ENCODE data around the gene TVP23C.
A peak's percentile ranks its signal among the peaks of the same experiment; 100 is the strongest.
"Not testable (repeated sequence)": the region's sequence is repeated elsewhere in the genome, so short reads cannot be mapped to it uniquely, and the experiment has no call there.

The TVP23C gene

GRCh38 chr17:15563375-15563857, at the start of gene TVP23C:
TSS of gene TVP23C (minus strand) at chr17:15563483. CDS start at chr17:15563448, 35 bp downstream.
- peak; percentile 78 to 91 (median 86) for DNase-seq

- DNase-seq, result not testable (repeated sequence)
Observed at GRCh38 chr17:15592960-15593359, 29.7 kb upstream of the TVP23C start.

- DNase-seq, result not testable (repeated sequence)
Observed at GRCh38 chr17:15591986-15592385, 28.7 kb upstream of the TVP23C start.

GRCh38 chr17:15590844-15591243, 27.6 kb upstream of the TVP23C start:
- not testable (repeated sequence) for DNase-seq

- DNase-seq, result not testable (repeated sequence)
Observed at GRCh38 chr17:15589544-15590536, 26.6 kb upstream of the TVP23C start.

GRCh38 chr17:15588017-15588416, 24.7 kb upstream of the TVP23C start:
- not testable (repeated sequence) for DNase-seq

- DNase-seq, result not testable (repeated sequence)
Observed at GRCh38 chr17:15583313-15583712, 20.0 kb upstream of the TVP23C start.

GRCh38 chr17:15581462-15581861, 18.2 kb upstream of the TVP23C start:
- not testable (repeated sequence) for DNase-seq

- DNase-seq, result not testable (repeated sequence)
Observed at GRCh38 chr17:15576848-15577247, 13.6 kb upstream of the TVP23C start.

- not testable (repeated sequence) for DNase-seq
Observed at GRCh38 chr17:15574660-15575059, 11.4 kb upstream of the TVP23C start.

- not testable (repeated sequence) for DNase-seq
Observed at GRCh38 chr17:15573870-15574269, 10.6 kb upstream of the TVP23C start.

GRCh38 chr17:15562613-15563374, 489 bp downstream of the TVP23C start:
- peak; percentile 4 to 18 (median 4) for DNase-seq

- DNase-seq, result not testable (repeated sequence)
Observed at GRCh38 chr17:15561439-15561838, 1.8 kb downstream of the TVP23C start.

- not testable (repeated sequence) for DNase-seq
Observed at GRCh38 chr17:15558403-15559105, 4.7 kb downstream of the TVP23C start.

GRCh38 chr17:15557334-15557832, 5.9 kb downstream of the TVP23C start:
- DNase-seq, result not testable (repeated sequence)

GRCh38 chr17:15552932-15553331, 10.4 kb downstream of the TVP23C start:
- DNase-seq, result not testable (repeated sequence)

- not testable (repeated sequence) for DNase-seq
Observed at GRCh38 chr17:15549552-15549951, 13.7 kb downstream of the TVP23C start.

- not testable (repeated sequence) for DNase-seq
Observed at GRCh38 chr17:15546604-15547003, 16.7 kb downstream of the TVP23C start.

- DNase-seq, result not testable (repeated sequence)
Observed at GRCh38 chr17:15540371-15541219, 22.7 kb downstream of the TVP23C start.

GRCh38 chr17:15533122-15533521, 30.2 kb downstream of the TVP23C start:
- DNase-seq, result not testable (repeated sequence)
